Body of pancreas (tissue), 4 donors: Measurements from ENCODE around the gene COL5A1. TPM values are rescaled to one million over a fixed set of nuclear protein-coding genes. Genes with fewer than 3 reads are reported as not detected.

ENCODE experiments used
- ATAC-seq: fragments of 150-250 bp; one replicate; pipeline ENCODE4 v1.9.1; 2016
- DNase-seq, 4 donors: peaks; one replicate each; pipeline ENCODE4 v3.0.0-alpha.2; 2019
- H3K27ac ChIP-seq, 4 donors: fragments of 200-600 bp; sonication (generic); 1 replicate in 3 of 4; 2 replicates in 1 of 4; pipeline versions ENCODE4 v1.5.1 to v1.6.1; 2016 to 2019; ENCODE audit warnings: mild to moderate bottlenecking in 1 of 4, mixed read lengths in 1 of 4, moderate library complexity in 1 of 4
- H3K27me3 ChIP-seq, 2 donors: fragments of 200-600 bp; sonication (generic); one replicate each; pipeline ENCODE4 v1.6.0; 2016; ENCODE audit warnings: mild to moderate bottlenecking in 1 of 2
- H3K36me3 ChIP-seq, 2 donors: fragments of 200-600 bp; sonication (generic); replicated peaks in 1 of 2; 2 replicates each; pipeline ENCODE4 v1.5.1; 2016; ENCODE audit warnings: low read depth in 2 of 2; ENCODE audit not compliant: insufficient read depth in 1 of 2
- H3K4me1 ChIP-seq: fragments of 200-600 bp; sonication (generic); one replicate; pipeline ENCODE4 v1.6.0; 2016
- H3K4me3 ChIP-seq, 2 donors: fragments of 200-600 bp; sonication (generic); 1 replicate in 1 of 2; 2 replicates in 1 of 2; pipeline ENCODE4 v1.5.1; 2016 to 2019
- H3K9me3 ChIP-seq, 3 donors: fragments of 200-600 bp; sonication (generic); 1 replicate in 2 of 3; 2 replicates in 1 of 3; pipeline ENCODE4 v1.5.1; 2016
- POLR2A ChIP-seq, 3 donors: fragments of 450-650 bp; IDR thresholded peaks; one replicate each; pipeline ENCODE4 v1.6.1; 2016; ENCODE audit warnings: antibody characterized with exemption in 3 of 3, mild to moderate bottlenecking in 2 of 3
- WGBS, 2 donors: methylation state at CpG; one replicate each; pipeline ENCODE4 v1.1.5; 2017; 5-methylcytosine and 5-hydroxymethylcytosine counted together
- intact Hi-C: fragments of 100-400 bp; cut with DNase I; formaldehyde crosslinking; loops from one replicate; pipeline ENCODE4 v1.15.1; 2023
- total RNA-seq, 2 donors: library from RNA; depleted of rRNA; stranded (reverse); fragments of >200 nt; gene quantifications; one replicate each; pipeline ENCODE4 v1.1.0, GENCODE V29; 2016
- TF ChIP-seq, protein P1 (sequence below), 7 experiments: fragments of 450-650 bp in 4 of 7; fragments of 200-600 bp in 3 of 7; sonication (generic) in 3 of 7; IDR thresholded peaks; one replicate each; pipeline ENCODE4 v1.5.1; 2016 to 2019; ENCODE audit warnings: antibody characterized with exemption in 7 of 7

COL5A1 gene
- total RNA-seq, 2 donors from 2014 or later: 7.0 to 14.5 TPM

DNA sequence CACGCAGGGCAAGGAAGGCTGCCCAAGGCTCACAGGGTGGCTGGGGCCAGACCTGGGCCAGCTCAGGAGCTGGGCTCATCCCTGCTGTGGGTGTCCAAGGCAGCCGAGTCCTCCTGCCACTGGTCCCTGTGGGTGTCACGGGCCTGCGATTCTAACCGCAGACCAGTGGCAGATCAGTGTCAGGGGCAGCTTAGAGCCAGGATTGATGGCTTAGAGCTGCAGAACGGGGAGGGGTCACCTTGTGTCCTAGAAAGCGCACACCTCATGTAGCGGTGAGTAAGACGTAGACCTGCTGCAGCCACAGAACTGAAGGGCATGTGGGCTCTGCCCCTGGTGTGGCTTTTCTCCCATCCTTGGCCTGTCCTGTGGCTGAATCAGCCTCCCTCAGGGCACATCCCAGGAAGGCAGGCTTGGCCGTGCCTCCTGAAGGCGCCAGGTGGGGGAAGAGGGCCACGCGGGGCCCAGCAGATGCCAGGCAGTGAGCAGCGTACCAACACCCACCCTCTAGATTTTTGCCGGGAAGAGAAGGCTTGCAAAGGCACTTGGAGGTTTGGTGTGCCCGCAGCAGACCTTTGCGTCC lies 160.7 kb downstream of the COL5A1 start:
- Histone ChIP-seq H3K27ac (no peak overlapping the region), H3K9me3 (no peaks in the 10 kb centered on the region), H3K4me1 (no peaks in the 10 kb centered on the region), H3K36me3 (no peaks in the 10 kb centered on the region), H3K27me3 (no peaks in the 10 kb centered on the region), H3K4me3 (no peak overlapping the region)
- no peak for TF ChIP-seq POLR2A (IDR thresholded peaks at IDR 0.05)
- TF ChIP-seq, protein P1, sequence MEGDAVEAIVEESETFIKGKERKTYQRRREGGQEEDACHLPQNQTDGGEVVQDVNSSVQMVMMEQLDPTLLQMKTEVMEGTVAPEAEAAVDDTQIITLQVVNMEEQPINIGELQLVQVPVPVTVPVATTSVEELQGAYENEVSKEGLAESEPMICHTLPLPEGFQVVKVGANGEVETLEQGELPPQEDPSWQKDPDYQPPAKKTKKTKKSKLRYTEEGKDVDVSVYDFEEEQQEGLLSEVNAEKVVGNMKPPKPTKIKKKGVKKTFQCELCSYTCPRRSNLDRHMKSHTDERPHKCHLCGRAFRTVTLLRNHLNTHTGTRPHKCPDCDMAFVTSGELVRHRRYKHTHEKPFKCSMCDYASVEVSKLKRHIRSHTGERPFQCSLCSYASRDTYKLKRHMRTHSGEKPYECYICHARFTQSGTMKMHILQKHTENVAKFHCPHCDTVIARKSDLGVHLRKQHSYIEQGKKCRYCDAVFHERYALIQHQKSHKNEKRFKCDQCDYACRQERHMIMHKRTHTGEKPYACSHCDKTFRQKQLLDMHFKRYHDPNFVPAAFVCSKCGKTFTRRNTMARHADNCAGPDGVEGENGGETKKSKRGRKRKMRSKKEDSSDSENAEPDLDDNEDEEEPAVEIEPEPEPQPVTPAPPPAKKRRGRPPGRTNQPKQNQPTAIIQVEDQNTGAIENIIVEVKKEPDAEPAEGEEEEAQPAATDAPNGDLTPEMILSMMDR (IDR thresholded peaks at IDR 0.05): no peak
- ATAC-seq (no peak), DNase-seq (no peak)
- intact Hi-C loops: no loop called here
- WGBS, 2 donors: 70 to 73% methylated on average over 3 to 17 of the region's 17 CpGs

DNA sequence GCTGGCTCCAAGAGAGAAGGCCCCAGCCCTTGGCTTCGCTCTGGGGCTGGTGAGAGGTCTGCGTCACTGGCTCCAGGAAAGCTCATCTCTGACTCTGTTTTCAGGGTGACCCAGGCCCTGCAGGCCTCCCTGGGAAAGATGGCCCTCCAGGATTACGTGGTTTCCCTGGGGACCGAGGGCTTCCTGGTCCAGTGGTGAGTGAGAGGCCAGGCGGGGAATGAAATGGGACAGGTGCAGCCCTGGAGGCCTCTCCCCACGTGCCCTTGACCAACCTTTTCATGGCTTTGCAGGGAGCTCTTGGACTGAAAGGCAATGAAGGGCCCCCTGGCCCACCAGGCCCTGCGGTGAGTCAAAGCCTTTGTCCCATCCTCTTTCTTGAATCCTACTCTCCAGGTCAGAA lies 163.3 kb downstream of the COL5A1 start:
- no peaks in the 10 kb centered on the region for H3K9me3 ChIP-seq
- no peaks in the 10 kb centered on the region for H3K27me3 ChIP-seq
- 80 to 84% methylated on average over 2 to 7 of the region's 7 CpGs for WGBS, 2 donors
- no peak for DNase-seq
- H3K4me3 ChIP-seq: no peak overlapping the region
- no peaks in the 10 kb centered on the region for H3K36me3 ChIP-seq
- no peak for ATAC-seq
- no peak overlapping the region for H3K27ac ChIP-seq
- intact Hi-C loops: no loop called here
- H3K4me1 ChIP-seq: no peaks in the 10 kb centered on the region
- no peak for TF ChIP-seq POLR2A (IDR thresholded peaks at IDR 0.05)

DNA sequence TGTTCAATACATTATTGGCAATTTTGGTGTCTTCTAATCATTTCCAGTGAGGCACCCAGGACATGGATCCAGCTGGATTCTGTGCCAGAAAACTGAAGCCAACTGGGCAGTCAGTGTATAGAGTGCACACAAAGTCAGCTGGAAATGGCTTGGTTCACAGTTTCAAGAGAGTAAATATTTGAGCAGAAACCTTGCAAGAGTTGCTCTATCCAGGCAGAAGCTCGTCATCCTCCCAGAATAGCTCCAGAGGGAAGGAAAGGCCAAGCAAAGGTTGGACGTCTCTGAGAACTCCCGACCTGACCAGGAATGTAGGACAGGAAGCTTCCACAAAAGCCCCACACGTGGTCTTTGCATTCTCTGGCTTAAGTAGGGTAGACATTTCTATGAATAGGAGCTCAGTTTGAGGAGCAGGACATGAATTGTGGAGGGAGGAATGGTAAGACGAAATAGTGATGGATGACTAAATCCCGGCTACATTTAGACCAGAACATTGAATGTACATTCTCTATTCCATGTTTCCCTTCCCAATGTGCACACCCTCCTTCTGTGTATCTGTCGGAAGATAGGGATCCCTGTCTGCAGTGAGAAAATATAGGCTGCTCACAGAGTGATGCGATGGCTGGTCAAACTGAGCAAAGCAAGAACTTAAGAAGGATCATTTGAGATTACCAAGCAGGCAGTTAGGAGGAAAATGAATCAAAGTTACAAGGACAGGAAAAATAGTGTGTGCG lies 166.3 kb downstream of the COL5A1 start:
- DNase-seq: peak in 1 of 4 donors; percentile 13
- Histone ChIP-seq H3K27ac (no peak overlapping the region), H3K4me1 (no peaks in the 10 kb centered on the region), H3K36me3 (no peaks in the 10 kb centered on the region), H3K27me3 (no peaks in the 10 kb centered on the region), H3K4me3 (no peak overlapping the region), H3K9me3 (no peaks in the 10 kb centered on the region)
- WGBS, 2 donors: 47 to 49% methylated on average over 9 of the region's 9 CpGs
- intact Hi-C loops: no loop called here
- ATAC-seq: peak; percentile 30
- TF ChIP-seq, protein P1 (IDR thresholded peaks at IDR 0.05): no peak
- no peak for TF ChIP-seq POLR2A (IDR thresholded peaks at IDR 0.05)

DNA sequence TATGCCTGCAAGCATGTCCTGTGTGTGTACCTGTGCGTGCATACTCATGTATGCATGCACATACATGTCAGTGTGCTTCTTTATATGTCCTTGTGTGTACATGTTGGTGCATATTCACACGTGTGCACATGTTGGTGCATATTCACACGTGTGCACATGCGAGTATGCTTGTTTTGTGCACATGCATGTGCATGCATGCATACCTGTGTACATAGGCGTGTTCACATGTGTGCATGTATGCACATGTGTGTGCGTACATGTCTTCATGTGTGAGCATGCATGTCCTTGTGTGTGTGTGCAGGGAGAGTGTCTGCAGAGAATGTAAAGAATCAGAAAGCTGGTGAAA lies 166.8 kb downstream of the COL5A1 start:
- Histone ChIP-seq H3K36me3 (no peaks in the 10 kb centered on the region), H3K9me3 (no peaks in the 10 kb centered on the region), H3K27ac (no peak overlapping the region), H3K27me3 (no peaks in the 10 kb centered on the region), H3K4me1 (no peaks in the 10 kb centered on the region), H3K4me3 (no peak overlapping the region)
- no peak for ATAC-seq
- TF ChIP-seq, protein P1 (IDR thresholded peaks at IDR 0.05): no peak
- intact Hi-C loops: no loop called here
- WGBS, 2 donors: 71 to 83% methylated on average over 6 of the region's 6 CpGs
- DNase-seq: no peak

DNA sequence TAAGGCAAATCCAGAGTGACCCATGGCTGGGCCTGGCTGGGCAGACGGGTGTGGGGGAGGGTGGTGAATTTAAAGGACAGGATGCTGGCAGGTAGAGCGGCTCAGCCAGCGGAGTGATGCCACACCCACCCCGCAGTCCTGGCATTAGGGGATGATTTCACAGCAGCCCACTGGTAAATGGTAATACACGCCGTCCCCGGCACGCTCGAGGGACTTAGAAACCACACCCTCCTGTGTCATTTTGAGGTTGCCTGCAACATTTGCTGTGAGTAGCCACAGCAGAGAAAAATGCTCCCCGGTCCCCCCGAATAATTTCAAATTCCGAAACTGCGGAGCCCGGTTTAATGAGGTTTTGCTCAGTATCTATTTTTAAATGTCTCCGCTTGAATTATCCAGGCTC lies 167.7 kb downstream of the COL5A1 start:
- ATAC-seq: no peak
- DNase-seq: no peak
- Histone ChIP-seq H3K27ac (no peak overlapping the region), H3K4me1 (no peaks in the 10 kb centered on the region), H3K27me3 (no peaks in the 10 kb centered on the region), H3K9me3 (no peaks in the 10 kb centered on the region), H3K36me3 (no peaks in the 10 kb centered on the region), H3K4me3 (no peak overlapping the region)
- TF ChIP-seq, protein P1 (IDR thresholded peaks at IDR 0.05): no peak
- TF ChIP-seq POLR2A (IDR thresholded peaks at IDR 0.05): no peak
- intact Hi-C loops: no loop called here
- 84 to 86% methylated on average over 10 to 15 of the region's 15 CpGs for WGBS, 2 donors
